WTC11 (cell line): ENCODE data around the gene PTPRF. TPM values are rescaled to one million over a fixed set of nuclear protein-coding genes. Genes with fewer than 3 reads are reported as not detected.

Source experiments
- ATAC-seq: fragments of 200-7000 bp; cut with Tn5 transposase; 2 replicates; pipeline ENCODE4 v1.10.0; 2021; ENCODE audit warnings: mild to moderate bottlenecking, moderate library complexity
- CTCF ChIA-PET: fragments of 300-600 bp; sonication (Branson Sonifier 250); formaldehyde crosslinking; loops from one replicate; lab custom pipeline; 2021; ENCODE audit warnings: antibody characterized with exemption; lab: Charles Lee
- POLR2A ChIA-PET: fragments of 350-600 bp; sonication (Branson Sonifier 250); formaldehyde crosslinking; loops from one replicate; lab custom pipeline; 2021; ENCODE audit warnings: antibody characterized with exemption; lab: Charles Lee
- DNase-seq: peaks from one replicate; pipeline ENCODE4 v3.0.0; 2021; ENCODE audit warnings: low spot score
- H3K27ac Mint-ChIP-seq: 2 replicates; pipeline ENCODE4 v1.8.0; 2021; ENCODE audit warnings: mixed read lengths
- H3K27me3 Mint-ChIP-seq: 2 replicates; pipeline ENCODE4 v1.8.0; 2021; ENCODE audit warnings: low read depth, mild to moderate bottlenecking, moderate library complexity, mixed read lengths
- H3K36me3 Mint-ChIP-seq: 2 replicates; pipeline ENCODE4 v1.8.0; 2021; ENCODE audit warnings: mixed read lengths
- H3K4me1 Mint-ChIP-seq: 2 replicates; pipeline ENCODE4 v1.8.0; 2022; ENCODE audit warnings: mixed read lengths
- H3K4me3 Mint-ChIP-seq: 2 replicates; pipeline ENCODE4 v1.8.0; 2021; ENCODE audit warnings: mild to moderate bottlenecking, moderate library complexity, mixed read lengths
- H3K9me3 Mint-ChIP-seq: 2 replicates; pipeline ENCODE4 v1.8.0; 2021; ENCODE audit warnings: mixed read lengths
- E2F5 ChIP-seq: sonication (generic); formaldehyde crosslinking; IDR thresholded peaks from 2 replicates; pipeline ENCODE4 v1.8.1; 2022; ENCODE audit warnings: mild to moderate bottlenecking, moderate library complexity, missing genetic modification reagents
- HMGA2 ChIP-seq: fragments of 250-450 bp; sonication (Bioruptor Pico); IDR thresholded peaks from 2 replicates; pipeline ENCODE4 v1.4.0; 2021; ENCODE audit warnings: mild to moderate bottlenecking, moderate library complexity
- JAZF1 ChIP-seq: fragments of 250-450 bp; sonication (Bioruptor Pico); IDR thresholded peaks from 2 replicates; pipeline ENCODE4 v1.9.0; 2021; ENCODE audit warnings: moderate library complexity, mild to moderate bottlenecking, inconsistent platforms
- KAT7 ChIP-seq: sonication (generic); formaldehyde crosslinking; IDR thresholded peaks from 2 replicates; pipeline ENCODE4 v1.8.1; 2023; ENCODE audit warnings: missing genetic modification reagents, mild to moderate bottlenecking, borderline replicate concordance
- MLX ChIP-seq: sonication (generic); formaldehyde crosslinking; IDR thresholded peaks from 2 replicates; pipeline ENCODE4 v1.8.1; 2023; ENCODE audit warnings: mild to moderate bottlenecking, missing genetic modification reagents, moderate library complexity
- NFE2L1 ChIP-seq: sonication (generic); formaldehyde crosslinking; IDR thresholded peaks from 2 replicates; pipeline ENCODE4 v1.8.1; 2023; ENCODE audit warnings: missing genetic modification reagents
- SP1 ChIP-seq: sonication (generic); formaldehyde crosslinking; conservative IDR thresholded peaks from 2 replicates; pipeline ENCODE4 v1.8.1; 2022; ENCODE audit warnings: missing genetic modification reagents
- ZNF232 ChIP-seq: sonication (generic); formaldehyde crosslinking; IDR thresholded peaks from 2 replicates; pipeline ENCODE4 v1.8.0; 2022; ENCODE audit warnings: mild to moderate bottlenecking, missing genetic modification reagents
- ZNF263 ChIP-seq: sonication (generic); formaldehyde crosslinking; IDR thresholded peaks from 2 replicates; pipeline ENCODE4 v1.8.1; 2022; ENCODE audit warnings: low read depth, mild to moderate bottlenecking, moderate library complexity, missing genetic modification reagents
- ZNF416 ChIP-seq: fragments of 250-450 bp; sonication (Bioruptor Pico); IDR thresholded peaks from 2 replicates; pipeline ENCODE4 v1.9.0; 2021; ENCODE audit warnings: mild to moderate bottlenecking, inconsistent platforms
- ZNF532 ChIP-seq: fragments of 250-450 bp; sonication (Bioruptor Pico); IDR thresholded peaks from 2 replicates; pipeline ENCODE4 v1.9.0; 2021; ENCODE audit warnings: mild to moderate bottlenecking, borderline replicate concordance
- total RNA-seq: library from RNA; stranded (reverse); gene quantifications from 3 replicates; pipeline ENCODE4 v1.2.3, GENCODE V29; 2021
- TF ChIP-seq, protein P1 (sequence below): fragments of 250-450 bp; sonication (Bioruptor Pico); IDR thresholded peaks from 2 replicates; pipeline ENCODE4 v2.1.2; 2022; ENCODE audit warnings: mild to moderate bottlenecking, moderate library complexity
- TF ChIP-seq, protein P2 (sequence below): sonication (generic); formaldehyde crosslinking; IDR thresholded peaks from 2 replicates; pipeline ENCODE4 v1.8.1; 2023; ENCODE audit warnings: mild to moderate bottlenecking, missing genetic modification reagents

PTPRF gene
- total RNA-seq, 1 experiment from 2014 or later: 248 TPM

GRCh38 chr1:43541141-43541540, 10.5 kb downstream of the PTPRF start:
- H3K36me3 Mint-ChIP-seq: peaks cover 23% of the 10 kb centered on the region
- H3K27me3 Mint-ChIP-seq: no peaks in the 10 kb centered on the region
- POLR2A ChIA-PET: no interaction called here
- DNase-seq: no peak
- TF ChIP-seq NFE2L1 (no peak), JAZF1 (no peak), ZNF263 (CRISPR knock-in tag) (no peak), ZNF416 (CRISPR knock-in tag) (no peak), E2F5 (no peak), KAT7 (no peak), MLX (no peak), ZNF532 (no peak), HMGA2 (CRISPR knock-in tag) (no peak)
- TF ChIP-seq, protein P1, sequence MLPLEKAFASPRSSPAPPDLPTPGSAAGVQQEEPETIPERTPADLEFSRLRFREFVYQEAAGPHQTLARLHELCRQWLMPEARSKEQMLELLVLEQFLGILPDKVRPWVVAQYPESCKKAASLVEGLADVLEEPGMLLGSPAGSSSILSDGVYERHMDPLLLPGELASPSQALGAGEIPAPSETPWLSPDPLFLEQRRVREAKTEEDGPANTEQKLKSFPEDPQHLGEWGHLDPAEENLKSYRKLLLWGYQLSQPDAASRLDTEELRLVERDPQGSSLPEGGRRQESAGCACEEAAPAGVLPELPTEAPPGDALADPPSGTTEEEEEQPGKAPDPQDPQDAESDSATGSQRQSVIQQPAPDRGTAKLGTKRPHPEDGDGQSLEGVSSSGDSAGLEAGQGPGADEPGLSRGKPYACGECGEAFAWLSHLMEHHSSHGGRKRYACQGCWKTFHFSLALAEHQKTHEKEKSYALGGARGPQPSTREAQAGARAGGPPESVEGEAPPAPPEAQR (CRISPR knock-in tag): no peak
- TF ChIP-seq, protein P2, sequence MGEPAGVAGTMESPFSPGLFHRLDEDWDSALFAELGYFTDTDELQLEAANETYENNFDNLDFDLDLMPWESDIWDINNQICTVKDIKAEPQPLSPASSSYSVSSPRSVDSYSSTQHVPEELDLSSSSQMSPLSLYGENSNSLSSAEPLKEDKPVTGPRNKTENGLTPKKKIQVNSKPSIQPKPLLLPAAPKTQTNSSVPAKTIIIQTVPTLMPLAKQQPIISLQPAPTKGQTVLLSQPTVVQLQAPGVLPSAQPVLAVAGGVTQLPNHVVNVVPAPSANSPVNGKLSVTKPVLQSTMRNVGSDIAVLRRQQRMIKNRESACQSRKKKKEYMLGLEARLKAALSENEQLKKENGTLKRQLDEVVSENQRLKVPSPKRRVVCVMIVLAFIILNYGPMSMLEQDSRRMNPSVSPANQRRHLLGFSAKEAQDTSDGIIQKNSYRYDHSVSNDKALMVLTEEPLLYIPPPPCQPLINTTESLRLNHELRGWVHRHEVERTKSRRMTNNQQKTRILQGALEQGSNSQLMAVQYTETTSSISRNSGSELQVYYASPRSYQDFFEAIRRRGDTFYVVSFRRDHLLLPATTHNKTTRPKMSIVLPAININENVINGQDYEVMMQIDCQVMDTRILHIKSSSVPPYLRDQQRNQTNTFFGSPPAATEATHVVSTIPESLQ: no peak
- ATAC-seq: no peak
- CTCF ChIA-PET: interaction anchor here (3.2 kb wide), 1 partner anchor 13 kb away, joined by 12 read pairs; no protein-coding TSS in a partner anchor
- no peak overlapping the region for H3K4me3 Mint-ChIP-seq
- peaks cover 57% of the 10 kb centered on the region for H3K4me1 Mint-ChIP-seq
- no peaks in the 10 kb centered on the region for H3K9me3 Mint-ChIP-seq
- H3K27ac Mint-ChIP-seq: no peak overlapping the region

GRCh38 chr1:43541721-43542401, 11.2 kb downstream of the PTPRF start:
- no peak overlapping the region for H3K27ac Mint-ChIP-seq
- H3K4me1 Mint-ChIP-seq: peaks cover 57% of the 10 kb centered on the region

More at GRCh38 chr1:43541721-43542401, 11.2 kb downstream of the PTPRF start:
- Mint-ChIP-seq H3K4me3 (no peak overlapping the region), H3K9me3 (no peaks in the 10 kb centered on the region), H3K36me3 (peaks cover 23% of the 10 kb centered on the region), H3K27me3 (no peaks in the 10 kb centered on the region)
- ChIA-PET CTCF (interaction anchor here (3.2 kb wide), 1 partner anchor 13 kb away, joined by 12 read pairs; no protein-coding TSS in a partner anchor), POLR2A (no interaction called here)
- ATAC-seq: no peak
- DNase-seq: no peak
- TF ChIP-seq, protein P2: no peak
- TF ChIP-seq ZNF232 (CRISPR knock-in tag) (no peak), SP1 (no peak)
